ENCODE measurements around the gene ARHGEF39. TPM values are rescaled to one million over a fixed set of nuclear protein-coding genes. Genes with fewer than 3 reads are reported as not detected.

Gene ARHGEF39
- total RNA-seq, 1 experiment from 2014 or later = 31.4 TPM

DNA sequence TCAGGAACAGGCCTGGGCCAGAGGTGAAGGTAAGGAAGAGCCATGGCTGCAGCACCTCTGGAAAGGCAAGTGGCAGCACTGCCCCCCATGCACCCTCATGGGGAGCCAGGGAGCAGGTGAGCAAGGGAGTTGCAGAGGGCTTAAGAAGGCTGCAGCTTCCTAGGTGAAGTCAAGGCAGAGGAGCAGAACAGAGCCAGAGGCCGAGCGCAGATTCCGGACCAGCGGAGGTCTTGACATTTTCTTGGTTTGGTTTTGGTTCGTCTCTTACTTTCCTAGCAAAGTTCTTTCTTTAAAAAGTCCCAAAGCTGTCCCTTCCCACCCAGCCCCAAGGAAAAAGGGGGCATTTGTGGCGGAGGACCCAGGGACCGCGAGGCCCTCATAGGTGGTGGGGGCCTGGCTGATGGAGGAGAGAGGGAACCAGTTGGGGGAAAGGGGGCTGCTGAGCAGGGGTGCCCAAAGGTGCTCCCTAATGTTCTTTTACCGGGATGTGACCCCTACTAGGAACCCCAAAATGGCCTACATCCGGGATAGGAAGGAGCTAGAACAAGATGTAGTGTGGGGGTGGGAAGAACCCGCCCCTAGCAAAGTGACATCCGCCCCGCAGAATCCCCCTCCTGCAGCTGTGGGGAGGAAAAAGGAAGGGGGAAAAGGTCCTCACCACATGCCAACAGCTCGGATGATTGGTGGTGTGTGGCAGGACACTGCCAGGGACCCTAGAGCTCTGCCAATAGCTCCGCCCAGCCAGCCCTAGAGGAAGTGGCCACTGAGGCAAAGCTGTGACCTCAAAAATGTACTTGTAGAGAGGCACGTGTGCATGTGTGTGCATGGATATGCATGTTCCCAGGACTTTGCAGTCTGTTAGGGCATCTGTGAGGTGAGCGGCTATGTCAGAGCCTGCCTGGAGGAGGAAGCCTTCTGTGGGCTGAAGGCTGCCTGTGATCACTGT is 45.9 kb downstream of the ARHGEF39 start:
- TF ChIP-seq, protein P1, sequence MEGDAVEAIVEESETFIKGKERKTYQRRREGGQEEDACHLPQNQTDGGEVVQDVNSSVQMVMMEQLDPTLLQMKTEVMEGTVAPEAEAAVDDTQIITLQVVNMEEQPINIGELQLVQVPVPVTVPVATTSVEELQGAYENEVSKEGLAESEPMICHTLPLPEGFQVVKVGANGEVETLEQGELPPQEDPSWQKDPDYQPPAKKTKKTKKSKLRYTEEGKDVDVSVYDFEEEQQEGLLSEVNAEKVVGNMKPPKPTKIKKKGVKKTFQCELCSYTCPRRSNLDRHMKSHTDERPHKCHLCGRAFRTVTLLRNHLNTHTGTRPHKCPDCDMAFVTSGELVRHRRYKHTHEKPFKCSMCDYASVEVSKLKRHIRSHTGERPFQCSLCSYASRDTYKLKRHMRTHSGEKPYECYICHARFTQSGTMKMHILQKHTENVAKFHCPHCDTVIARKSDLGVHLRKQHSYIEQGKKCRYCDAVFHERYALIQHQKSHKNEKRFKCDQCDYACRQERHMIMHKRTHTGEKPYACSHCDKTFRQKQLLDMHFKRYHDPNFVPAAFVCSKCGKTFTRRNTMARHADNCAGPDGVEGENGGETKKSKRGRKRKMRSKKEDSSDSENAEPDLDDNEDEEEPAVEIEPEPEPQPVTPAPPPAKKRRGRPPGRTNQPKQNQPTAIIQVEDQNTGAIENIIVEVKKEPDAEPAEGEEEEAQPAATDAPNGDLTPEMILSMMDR (IDR thresholded peaks at IDR 0.05; ENCODE audit: insufficient read depth in 1 of 2, low read depth in 1 of 2, low read length in 1 of 2, severe bottlenecking in 1 of 2, unreplicated experiment in 1 of 2) = no peak
- Mint-ChIP-seq H3K4me1 (ENCODE audit: low read depth, unreplicated experiment) (peaks cover 5% of the 10 kb centered on the region), H3K27me3 (ENCODE audit: insufficient read depth, unreplicated experiment) (peaks cover 12% of the 10 kb centered on the region), H3K27ac (ENCODE audit: unreplicated experiment) (no peak overlapping the region), H3K4me3 (ENCODE audit: unreplicated experiment) (no peak overlapping the region), H3K9me3 (ENCODE audit: unreplicated experiment) (no peaks in the 10 kb centered on the region), H3K36me3 (ENCODE audit: insufficient read depth, unreplicated experiment) (no peaks in the 10 kb centered on the region)
- DNase-seq = no peak
- POLR2A ChIA-PET = no interaction called here
- Histone ChIP-seq H3K4me1 (no peaks in the 10 kb centered on the region), H3K4me3 (ENCODE audit: low read depth, low read length) (no peak overlapping the region), H3K36me3 (ENCODE audit: control insufficient read depth, insufficient read depth, low read length) (no peaks in the 10 kb centered on the region), H3K9me3 (no peaks in the 10 kb centered on the region), H3K27me3 (replicated peaks; ENCODE audit: control insufficient read depth, insufficient read depth, low read length) (no peaks in the 10 kb centered on the region)
- CTCF ChIA-PET = interaction anchor here (0.9 kb wide), 1 partner anchor 8 kb away, joined by 4 read pairs; no protein-coding TSS in a partner anchor
- BruUV-seq (replicated peaks) = no TSS peak
- intact Hi-C loops (cut with micrococcal nuclease; ENCODE audit: unreplicated experiment) = no loop called here

DNA sequence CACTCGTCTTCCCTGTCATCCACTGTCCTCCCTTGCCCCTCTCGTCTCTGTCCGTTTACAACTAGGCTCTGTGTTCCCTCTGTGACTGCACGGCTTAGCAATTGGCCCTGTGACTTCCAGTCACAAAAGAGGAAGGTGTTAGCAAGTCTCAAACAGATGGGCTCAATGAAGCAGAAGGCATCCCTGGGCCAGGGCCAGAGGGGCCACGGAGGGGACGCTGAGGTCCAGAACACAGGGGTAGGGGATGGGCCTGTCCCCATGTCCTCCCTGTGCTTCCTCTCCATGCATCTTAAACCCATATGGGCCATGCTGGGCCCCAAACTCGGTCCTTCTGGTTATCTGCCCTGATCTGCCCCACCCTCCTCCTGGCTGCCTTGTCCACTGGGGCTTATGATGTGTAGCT is 46.7 kb downstream of the ARHGEF39 start, which contains the start of gene CD72:
TSS of gene CD72 (minus strand) at position 89 of the 403 bp plus-strand sequence. CDS start 110 bp downstream, outside the sequence.
- TF ChIP-seq, protein P1 (IDR thresholded peaks at IDR 0.05; ENCODE audit: insufficient read depth in 1 of 2, low read depth in 1 of 2, low read length in 1 of 2, severe bottlenecking in 1 of 2, unreplicated experiment in 1 of 2) = no peak
- Mint-ChIP-seq H3K36me3 (ENCODE audit: insufficient read depth, unreplicated experiment) (no peaks in the 10 kb centered on the region), H3K9me3 (ENCODE audit: unreplicated experiment) (no peaks in the 10 kb centered on the region), H3K4me3 (ENCODE audit: unreplicated experiment) (peak within 1 kb of the TSS; percentile 60), H3K27me3 (ENCODE audit: insufficient read depth, unreplicated experiment) (peaks cover 13% of the 10 kb centered on the region), H3K27ac (ENCODE audit: unreplicated experiment) (no peak within 1 kb of the TSS), H3K4me1 (ENCODE audit: low read depth, unreplicated experiment) (peaks cover 5% of the 10 kb centered on the region)
- no peaks in the 10 kb centered on the region for H3K27me3 ChIP-seq (replicated peaks; ENCODE audit: control insufficient read depth, insufficient read depth, low read length)
- BruUV-seq (replicated peaks) = no TSS peak
- POLR2A ChIA-PET = no interaction called here
- no peaks in the 10 kb centered on the region for H3K36me3 ChIP-seq (ENCODE audit: control insufficient read depth, insufficient read depth, low read length)
- CTCF ChIA-PET = interaction anchor here (0.6 kb wide), 1 partner anchor 57 kb away, joined by 6 read pairs; no protein-coding TSS in a partner anchor
- intact Hi-C loops (cut with micrococcal nuclease; ENCODE audit: unreplicated experiment) = no loop called here
- DNase-seq = no peak
- H3K4me1 ChIP-seq = no peaks in the 10 kb centered on the region
- no peak within 1 kb of the TSS for H3K4me3 ChIP-seq (ENCODE audit: low read depth, low read length)
- H3K9me3 ChIP-seq = no peaks in the 10 kb centered on the region

DNA sequence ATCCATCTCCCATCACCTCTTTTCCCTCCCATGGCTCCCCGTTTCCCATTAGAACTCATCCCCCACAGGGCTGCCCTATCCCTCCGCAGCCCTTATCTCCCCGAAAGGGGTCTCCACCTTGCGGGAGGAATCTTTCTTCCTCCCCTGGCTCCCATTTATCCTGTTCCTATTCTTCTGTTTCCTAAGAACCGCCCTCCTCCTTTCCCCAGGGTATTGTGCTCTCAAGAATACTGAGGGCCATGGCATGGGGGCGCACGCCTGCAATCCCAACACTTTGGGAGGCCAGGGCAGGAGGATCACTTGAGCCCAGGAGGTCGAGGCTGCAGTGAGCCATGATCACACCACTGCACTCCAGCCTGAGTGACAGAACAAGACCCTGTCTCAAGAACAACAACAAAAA is 47.4 kb downstream of the ARHGEF39 start:
- Mint-ChIP-seq H3K27me3 (ENCODE audit: insufficient read depth, unreplicated experiment) (peaks cover 13% of the 10 kb centered on the region), H3K4me1 (ENCODE audit: low read depth, unreplicated experiment) (peaks cover 5% of the 10 kb centered on the region), H3K36me3 (ENCODE audit: insufficient read depth, unreplicated experiment) (no peaks in the 10 kb centered on the region), H3K9me3 (ENCODE audit: unreplicated experiment) (no peaks in the 10 kb centered on the region), H3K4me3 (ENCODE audit: unreplicated experiment) (peak overlapping the region; percentile 60), H3K27ac (ENCODE audit: unreplicated experiment) (no peak overlapping the region)
- TF ChIP-seq, protein P1 (IDR thresholded peaks at IDR 0.05; ENCODE audit: insufficient read depth in 1 of 2, low read depth in 1 of 2, low read length in 1 of 2, severe bottlenecking in 1 of 2, unreplicated experiment in 1 of 2) = no peak
- intact Hi-C loops (cut with micrococcal nuclease; ENCODE audit: unreplicated experiment) = no loop called here
- ChIA-PET CTCF (interaction anchor here (0.6 kb wide), 1 partner anchor 58 kb away, joined by 6 read pairs; no protein-coding TSS in a partner anchor), POLR2A (interaction anchor here (0.8 kb wide), 1 partner anchor 30 kb away, joined by 4 read pairs; no protein-coding TSS in a partner anchor)
- Histone ChIP-seq H3K4me3 (ENCODE audit: low read depth, low read length) (no peak overlapping the region), H3K27me3 (replicated peaks; ENCODE audit: control insufficient read depth, insufficient read depth, low read length) (no peaks in the 10 kb centered on the region), H3K4me1 (no peaks in the 10 kb centered on the region), H3K36me3 (ENCODE audit: control insufficient read depth, insufficient read depth, low read length) (no peaks in the 10 kb centered on the region), H3K9me3 (no peaks in the 10 kb centered on the region)
- DNase-seq = no peak
- no TSS peak for BruUV-seq (replicated peaks)
